ENCODE results near the gene CAMTA1. TPM values are rescaled to one million over a fixed set of nuclear protein-coding genes. Genes with fewer than 3 reads are reported as not detected.

The CAMTA1 gene
- total RNA-seq, 1 experiment from 2014 or later = 82.2 TPM

GRCh38 chr1:7407544-7407895 lies 622.3 kb downstream of the CAMTA1 start:
- intact Hi-C loops (cut with micrococcal nuclease; ENCODE audit: unreplicated experiment) = no loop called here
- in situ Hi-C loops (cut with HindIII; ENCODE audit: low pct_unique_long_range_greater_than_20kb, low sequenced_read_pairs) = no loop called here
- no TSS peak for BruUV-seq (replicated peaks)
- ChIA-PET CTCF (no interaction called here), POLR2A (no interaction called here)
- H3K27ac ChIP-seq (ENCODE audit: low read length) = no peak overlapping the region
- no peak for TF ChIP-seq POLR2AphosphoS5 (IDR thresholded peaks at IDR 0.05; ENCODE audit: low read depth, low read length)
- TF ChIP-seq CTCF (IDR thresholded peaks at IDR 0.05) = no peak
- TF ChIP-seq TCF7L2 (IDR thresholded peaks at IDR 0.05; ENCODE audit: low read depth, low read length) = no peak
- DNase-seq (ENCODE audit: low read depth, low spot score) (no peak), ATAC-seq (no peak)
- H3K4me1 ChIP-seq (ENCODE audit: control insufficient read depth, insufficient read depth, low read length) = peaks cover 2% of the 10 kb centered on the region
- H3K36me3 ChIP-seq (ENCODE audit: control insufficient read depth, insufficient read depth, low read length) = no peaks in the 10 kb centered on the region
- H3K27me3 ChIP-seq (ENCODE audit: control insufficient read depth, insufficient read depth, low read length) = no peaks in the 10 kb centered on the region
- no peaks in the 10 kb centered on the region for H3K9me3 ChIP-seq (ENCODE audit: control insufficient read depth, insufficient read depth, low read depth, low read length)
- no peak overlapping the region for H3K4me3 ChIP-seq (ENCODE audit: low read depth in 2 of 2, low read length in 2 of 2)

- no peaks in the 10 kb centered on the region for H3K27me3 ChIP-seq (ENCODE audit: control insufficient read depth, insufficient read depth, low read length)
- no peak overlapping the region for H3K4me3 ChIP-seq (ENCODE audit: low read depth in 2 of 2, low read length in 2 of 2)
- in situ Hi-C loops (cut with HindIII; ENCODE audit: low pct_unique_long_range_greater_than_20kb, low sequenced_read_pairs) = no loop called here
- intact Hi-C loops (cut with micrococcal nuclease; ENCODE audit: unreplicated experiment) = no loop called here
- ATAC-seq = no peak; the same call in 1 of the 2 replicates
- DNase-seq (ENCODE audit: low read depth, low spot score) = no peak
- CTCF ChIA-PET = no interaction called here
- H3K36me3 ChIP-seq (ENCODE audit: control insufficient read depth, insufficient read depth, low read length) = no peaks in the 10 kb centered on the region
- BruUV-seq (replicated peaks) = no TSS peak
- no peak overlapping the region for H3K27ac ChIP-seq (ENCODE audit: low read length)
- no peaks in the 10 kb centered on the region for H3K9me3 ChIP-seq (ENCODE audit: control insufficient read depth, insufficient read depth, low read depth, low read length)
- POLR2A ChIA-PET = interaction anchor here (0.5 kb wide), 1 partner anchor 424 kb away, joined by 3 read pairs; no protein-coding TSS in a partner anchor
- TF ChIP-seq POLR2AphosphoS5 (IDR thresholded peaks at IDR 0.05; ENCODE audit: low read depth, low read length) (no peak), SIN3A (IDR thresholded peaks at IDR 0.05; ENCODE audit: borderline replicate concordance, insufficient read depth, low read depth, low read length) (no peak), REST (IDR thresholded peaks at IDR 0.05; ENCODE audit: insufficient read depth in 1 of 2, low read depth in 2 of 2, low read length in 1 of 2) (no peak), CTCF (IDR thresholded peaks at IDR 0.05) (no peak)
- no peaks in the 10 kb centered on the region for H3K4me1 ChIP-seq (ENCODE audit: control insufficient read depth, insufficient read depth, low read length)
Measured at GRCh38 chr1:7407980-7408770, 622.9 kb downstream of the CAMTA1 start.
